ENCODE results near the gene POU2AF1. TPM values are rescaled to one million over a fixed set of nuclear protein-coding genes. Genes with fewer than 3 reads are reported as not detected.

Gene POU2AF1
- total RNA-seq, 2 experiments from 2014 or later: 0.52 to 0.78 TPM

DNA sequence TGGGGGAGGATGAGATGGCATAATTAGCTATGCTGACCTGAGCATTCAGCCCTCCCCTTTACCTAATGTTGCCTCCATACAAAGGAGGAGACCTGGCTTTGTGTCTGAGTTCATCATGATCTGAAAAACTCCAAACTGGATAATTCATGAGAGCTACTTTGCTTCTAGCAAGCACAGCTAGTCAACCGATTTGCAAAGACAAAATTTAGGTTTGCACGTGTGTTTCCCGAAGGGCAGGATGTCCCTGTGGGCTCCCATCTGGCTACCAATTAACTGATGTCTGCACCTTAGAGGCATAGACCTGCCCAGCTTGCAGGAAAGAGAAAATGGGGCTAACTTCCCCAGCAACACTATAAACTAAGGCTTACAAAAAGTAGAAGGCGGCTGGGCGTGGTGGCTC is 42.2 kb upstream of the POU2AF1 start:
- H3K27me3 ChIP-seq (ENCODE audit: control insufficient read depth in 1 of 2, insufficient read depth in 2 of 2, low read length in 2 of 2): no peaks in the 10 kb centered on the region
- TF ChIP-seq, protein P1, sequence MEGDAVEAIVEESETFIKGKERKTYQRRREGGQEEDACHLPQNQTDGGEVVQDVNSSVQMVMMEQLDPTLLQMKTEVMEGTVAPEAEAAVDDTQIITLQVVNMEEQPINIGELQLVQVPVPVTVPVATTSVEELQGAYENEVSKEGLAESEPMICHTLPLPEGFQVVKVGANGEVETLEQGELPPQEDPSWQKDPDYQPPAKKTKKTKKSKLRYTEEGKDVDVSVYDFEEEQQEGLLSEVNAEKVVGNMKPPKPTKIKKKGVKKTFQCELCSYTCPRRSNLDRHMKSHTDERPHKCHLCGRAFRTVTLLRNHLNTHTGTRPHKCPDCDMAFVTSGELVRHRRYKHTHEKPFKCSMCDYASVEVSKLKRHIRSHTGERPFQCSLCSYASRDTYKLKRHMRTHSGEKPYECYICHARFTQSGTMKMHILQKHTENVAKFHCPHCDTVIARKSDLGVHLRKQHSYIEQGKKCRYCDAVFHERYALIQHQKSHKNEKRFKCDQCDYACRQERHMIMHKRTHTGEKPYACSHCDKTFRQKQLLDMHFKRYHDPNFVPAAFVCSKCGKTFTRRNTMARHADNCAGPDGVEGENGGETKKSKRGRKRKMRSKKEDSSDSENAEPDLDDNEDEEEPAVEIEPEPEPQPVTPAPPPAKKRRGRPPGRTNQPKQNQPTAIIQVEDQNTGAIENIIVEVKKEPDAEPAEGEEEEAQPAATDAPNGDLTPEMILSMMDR (IDR thresholded peaks at IDR 0.05): no peak
- H3K36me3 ChIP-seq (ENCODE audit: insufficient read depth, low read length): no peaks in the 10 kb centered on the region
- no peak overlapping the region for H3K27ac ChIP-seq (ENCODE audit: low read depth in 1 of 2, low read length in 2 of 2)
- no peaks in the 10 kb centered on the region for H3K36me3 Mint-ChIP-seq (ENCODE audit: low read depth)
- H3K9me3 Mint-ChIP-seq: no peaks in the 10 kb centered on the region
- H3K9me3 ChIP-seq (ENCODE audit: control insufficient read depth in 1 of 2, insufficient read depth in 1 of 2, low read length in 2 of 2): no peaks in the 10 kb centered on the region
- H3K4me3 Mint-ChIP-seq: no peak overlapping the region
- intact Hi-C loops (cut with DNase I, micrococcal nuclease): loop anchor here in 1 of 2 experiments (5.0 kb wide), 1 partner anchor 64 kb away; no protein-coding TSS in a partner anchor
- peaks cover 18% of the 10 kb centered on the region for H3K4me1 ChIP-seq (ENCODE audit: insufficient read depth, low read length)
- no peaks in the 10 kb centered on the region for H3K27me3 Mint-ChIP-seq
- ATAC-seq (ENCODE audit: poor library complexity) (no peak), DNase-seq (no peak)
- no peak overlapping the region for H3K27ac Mint-ChIP-seq
- POLR2A ChIA-PET: no interaction called here
- CTCF ChIA-PET: no interaction called here
- no peak overlapping the region for H3K4me3 ChIP-seq (ENCODE audit: low read length)
- peaks cover 20% of the 10 kb centered on the region for H3K4me1 Mint-ChIP-seq (ENCODE audit: low read depth)

DNA sequence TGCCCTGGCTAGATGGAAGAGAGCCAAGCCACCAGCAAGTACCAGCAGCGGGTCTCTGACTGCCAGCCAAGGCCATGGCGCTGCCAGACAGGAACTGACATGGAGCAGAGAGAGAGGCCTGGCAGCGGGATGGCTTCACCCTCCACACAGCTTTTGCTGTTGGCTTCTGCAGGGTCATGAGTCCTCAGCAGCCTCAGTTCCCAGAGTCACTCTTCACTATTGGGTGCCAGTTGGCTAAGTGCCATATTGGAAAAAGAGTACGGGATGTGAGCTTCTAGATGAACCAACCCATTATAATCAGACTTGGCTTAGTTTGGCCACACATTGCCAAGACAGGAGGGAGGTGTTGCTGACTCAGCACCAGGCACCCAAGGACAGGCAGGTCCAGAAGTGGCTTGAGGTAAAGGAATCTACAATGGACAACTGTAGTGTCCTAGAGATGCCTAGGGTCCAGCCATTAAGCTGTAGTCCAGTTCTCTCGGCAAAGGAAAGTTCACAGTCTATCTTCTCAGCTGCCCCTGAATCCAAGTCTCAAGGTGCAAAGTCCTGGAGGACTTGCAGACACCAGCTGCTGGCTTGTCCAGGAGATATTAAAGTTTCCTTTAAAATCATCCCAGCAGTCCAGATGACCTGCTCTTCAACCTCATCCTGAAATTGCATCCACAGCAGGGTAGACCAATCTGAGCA is 40.7 kb upstream of the POU2AF1 start:
- POLR2A ChIA-PET: no interaction called here
- no peaks in the 10 kb centered on the region for H3K9me3 Mint-ChIP-seq
- ATAC-seq (ENCODE audit: poor library complexity) (no peak), DNase-seq (no peak)
- no peak overlapping the region for H3K27ac Mint-ChIP-seq
- TF ChIP-seq, protein P1 (IDR thresholded peaks at IDR 0.05): no peak
- Histone ChIP-seq H3K27me3 (ENCODE audit: control insufficient read depth in 1 of 2, insufficient read depth in 2 of 2, low read length in 2 of 2) (no peaks in the 10 kb centered on the region), H3K4me1 (ENCODE audit: insufficient read depth, low read length) (peaks cover 21% of the 10 kb centered on the region), H3K9me3 (ENCODE audit: control insufficient read depth in 1 of 2, insufficient read depth in 1 of 2, low read length in 2 of 2) (no peaks in the 10 kb centered on the region), H3K27ac (ENCODE audit: low read depth in 1 of 2, low read length in 2 of 2) (no peak overlapping the region), H3K4me3 (ENCODE audit: low read length) (no peak overlapping the region), H3K36me3 (ENCODE audit: insufficient read depth, low read length) (no peaks in the 10 kb centered on the region)
- no peaks in the 10 kb centered on the region for H3K36me3 Mint-ChIP-seq (ENCODE audit: low read depth)
- peaks cover 31% of the 10 kb centered on the region for H3K4me1 Mint-ChIP-seq (ENCODE audit: low read depth)
- H3K27me3 Mint-ChIP-seq: no peaks in the 10 kb centered on the region
- CTCF ChIA-PET: interaction anchor here (0.5 kb wide), 1 partner anchor 228 kb away, joined by 3 read pairs; no protein-coding TSS in a partner anchor
- no peak overlapping the region for H3K4me3 Mint-ChIP-seq
- intact Hi-C loops (cut with DNase I, micrococcal nuclease): loop anchor here in 1 of 2 experiments (5.0 kb wide), 2 partner anchors 47 to 62 kb away; no protein-coding TSS in a partner anchor

DNA sequence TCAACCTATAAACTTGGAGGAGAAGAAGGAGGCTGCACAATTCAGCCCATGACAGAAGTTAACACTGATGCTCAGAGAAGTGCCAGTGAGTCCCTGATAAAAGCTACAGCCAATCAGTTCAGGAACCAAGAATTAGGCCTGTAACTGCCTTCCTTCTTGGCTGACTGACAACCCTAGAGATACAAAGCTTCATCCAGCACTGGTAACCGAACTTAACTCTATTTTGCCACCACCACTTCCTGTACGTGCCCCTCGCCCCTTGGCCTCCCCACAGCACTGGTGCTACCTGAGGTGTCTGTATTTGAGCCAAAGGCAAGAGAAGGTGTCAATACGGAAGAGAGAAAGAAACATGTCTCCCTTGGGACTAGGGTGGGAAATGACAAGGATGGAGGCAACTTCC is 40.1 kb upstream of the POU2AF1 start:
- H3K27ac ChIP-seq (ENCODE audit: low read depth in 1 of 2, low read length in 2 of 2): no peak overlapping the region
- no peaks in the 10 kb centered on the region for H3K27me3 ChIP-seq (ENCODE audit: control insufficient read depth in 1 of 2, insufficient read depth in 2 of 2, low read length in 2 of 2)
- H3K9me3 Mint-ChIP-seq: no peaks in the 10 kb centered on the region
- no peaks in the 10 kb centered on the region for H3K36me3 ChIP-seq (ENCODE audit: insufficient read depth, low read length)
- CTCF ChIA-PET: no interaction called here
- H3K9me3 ChIP-seq (ENCODE audit: control insufficient read depth in 1 of 2, insufficient read depth in 1 of 2, low read length in 2 of 2): no peaks in the 10 kb centered on the region
- no peak for ATAC-seq (ENCODE audit: poor library complexity)
- H3K4me3 Mint-ChIP-seq: no peak overlapping the region
- DNase-seq: no peak
- H3K4me1 ChIP-seq (ENCODE audit: insufficient read depth, low read length): peaks cover 27% of the 10 kb centered on the region
- TF ChIP-seq, protein P1 (IDR thresholded peaks at IDR 0.05): no peak
- no peak overlapping the region for H3K4me3 ChIP-seq (ENCODE audit: low read length)
- H3K27me3 Mint-ChIP-seq: no peaks in the 10 kb centered on the region
- intact Hi-C loops (cut with DNase I, micrococcal nuclease): loop anchor here in 1 of 2 experiments (5.0 kb wide), 1 partner anchor 47 kb away; no protein-coding TSS in a partner anchor
- POLR2A ChIA-PET: no interaction called here
- H3K36me3 Mint-ChIP-seq (ENCODE audit: low read depth): no peaks in the 10 kb centered on the region
- H3K4me1 Mint-ChIP-seq (ENCODE audit: low read depth): peaks cover 37% of the 10 kb centered on the region
- H3K27ac Mint-ChIP-seq: no peak overlapping the region
